Stimulated activated naive CD4-positive, alpha-beta T cell (primary cell): ENCODE measurements around the gene PLA2G2A.
"Not testable (repeated sequence)": the region's sequence is repeated elsewhere in the genome, so short reads cannot be mapped to it uniquely, and the experiment has no call there.

Experiments used
- DNase-seq, 6 experiments: peaks; one replicate each; lab custom pipeline; 2025; lab: John Stamatoyannopoulos, UW

PLA2G2A gene

DNA sequence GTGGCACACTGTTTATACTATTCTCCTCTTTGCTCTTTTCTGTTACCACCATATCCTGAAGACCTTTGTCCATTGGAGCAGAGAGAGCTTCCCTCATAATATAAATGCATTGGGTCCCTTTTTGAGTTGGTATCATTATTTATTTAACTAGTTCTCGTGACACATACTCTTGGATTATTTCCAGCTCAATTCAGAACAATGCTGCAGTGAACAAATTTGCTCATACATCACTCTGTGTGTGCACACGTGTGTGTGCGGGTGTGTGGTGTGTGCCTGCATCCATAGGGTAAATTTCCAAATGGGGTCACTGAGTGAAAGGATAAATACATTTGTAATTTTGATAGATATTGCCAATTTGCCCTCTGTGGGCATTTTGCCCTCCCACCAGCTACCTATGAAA is 5.8 kb downstream of the PLA2G2A start:
- DNase-seq = no peak

DNA sequence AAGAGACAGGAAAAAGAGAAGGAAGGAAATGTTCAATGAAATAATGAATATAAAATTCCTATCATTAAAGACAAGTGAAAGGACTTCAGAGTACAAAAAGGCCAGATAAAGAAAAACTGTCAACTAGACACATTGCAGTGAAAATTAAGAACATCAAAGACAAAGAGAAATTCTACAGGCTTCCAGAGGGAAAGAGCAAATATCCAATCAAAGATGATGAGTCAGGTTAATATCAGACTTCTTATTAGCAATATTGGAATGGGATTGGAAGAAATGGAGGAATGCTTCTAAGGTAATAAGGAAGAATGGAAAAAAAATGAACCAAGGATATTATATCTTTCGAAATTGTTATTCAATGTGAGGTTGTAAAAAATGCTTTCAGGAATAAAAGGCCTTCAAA is 7.8 kb downstream of the PLA2G2A start:
- no peak for DNase-seq

DNA sequence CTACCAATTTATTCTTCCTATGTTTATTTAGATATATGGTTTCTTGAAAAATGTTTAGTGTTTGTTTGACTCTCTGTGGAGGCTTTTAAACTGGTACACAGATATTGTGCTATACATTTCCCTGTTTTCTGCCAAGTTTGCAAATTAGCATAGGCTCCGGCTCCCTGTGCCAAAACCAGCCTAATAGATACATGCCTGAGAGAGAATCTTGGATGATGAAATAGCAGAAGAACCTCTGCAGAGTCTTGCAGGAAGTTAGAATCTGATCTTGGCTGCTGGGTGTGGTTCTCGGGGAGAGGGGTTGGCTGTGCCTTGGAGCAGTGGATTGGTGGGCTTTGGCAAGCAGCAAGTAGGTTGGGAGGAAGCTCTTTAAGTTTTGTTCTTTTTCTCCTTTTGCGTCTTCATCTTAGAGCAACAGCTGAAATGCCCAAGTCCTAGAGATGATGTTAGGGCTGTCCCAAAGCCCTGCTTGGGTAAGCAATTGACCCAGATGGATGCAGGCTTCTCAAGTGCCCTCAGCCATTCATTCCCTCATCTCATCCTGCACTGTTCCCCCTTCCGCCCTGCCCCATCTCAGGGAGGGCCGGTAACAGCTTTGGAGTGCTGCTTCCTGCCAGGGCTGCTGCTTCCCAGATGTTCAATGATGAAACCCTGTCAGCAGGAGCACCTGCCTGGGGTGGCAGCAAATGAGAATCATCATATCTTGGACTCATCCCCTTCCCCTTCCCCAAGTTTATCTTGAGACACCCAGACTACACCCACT is 9.3 kb downstream of the PLA2G2A start:
- no peak for DNase-seq

DNA sequence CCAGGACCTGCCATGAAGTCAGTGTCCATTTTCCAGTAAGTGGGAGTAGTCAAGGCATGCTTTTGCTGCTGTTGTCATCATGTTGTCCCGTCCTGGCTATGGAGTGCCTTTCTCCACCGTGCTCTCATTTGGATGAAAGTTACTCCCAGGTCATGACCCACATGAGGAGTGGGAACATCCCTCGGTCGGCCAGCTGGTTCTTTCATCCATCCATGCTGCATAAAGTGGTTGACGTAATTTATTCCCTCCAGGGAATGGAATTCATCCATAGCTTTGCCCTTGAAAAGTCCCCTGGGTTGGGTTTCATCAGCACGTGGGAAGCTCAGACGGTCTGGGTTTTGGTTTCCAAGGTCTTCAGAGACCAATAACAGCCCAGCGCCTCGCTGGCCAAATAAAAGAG is 11.6 kb downstream of the PLA2G2A start:
- DNase-seq = no peak

DNA sequence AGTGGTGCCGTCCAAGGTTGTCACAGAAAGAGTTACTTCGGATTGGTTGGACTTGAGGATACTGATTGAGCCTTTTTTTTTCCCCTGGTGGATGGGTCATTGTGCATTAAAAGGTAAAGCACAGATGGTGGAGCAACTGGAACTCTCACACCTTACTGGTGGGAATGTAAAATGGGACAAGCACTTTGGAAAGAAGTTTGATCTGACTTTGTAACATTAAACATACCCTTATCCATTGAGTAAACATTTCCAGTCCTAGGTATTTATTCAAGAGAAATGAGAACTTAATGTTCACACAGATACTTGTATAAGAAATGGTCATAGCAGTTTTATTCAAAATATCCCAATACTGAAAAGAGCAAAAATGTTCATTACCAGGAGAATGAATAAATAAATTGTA is 14.9 kb downstream of the PLA2G2A start:
- no peak for DNase-seq

DNA sequence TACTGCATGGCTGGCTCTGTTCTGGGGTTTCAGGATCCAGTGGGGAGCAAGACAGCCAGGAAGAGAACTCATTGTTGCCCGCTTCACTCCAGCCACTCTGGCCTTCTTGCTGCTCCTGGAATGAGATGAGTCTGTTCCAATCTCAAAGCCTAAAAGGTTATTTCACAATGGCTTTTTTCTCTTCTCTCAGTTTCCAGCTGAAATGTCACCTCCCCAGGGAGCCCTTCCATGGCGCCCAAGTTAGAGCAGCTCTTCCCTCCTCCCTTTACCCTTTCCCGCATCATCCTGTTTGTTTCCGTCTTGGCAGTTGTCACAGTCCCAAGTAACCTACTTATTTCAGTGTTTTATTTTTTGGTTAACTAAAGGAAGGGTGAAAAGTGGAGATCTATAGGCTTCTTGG is 15.8 kb downstream of the PLA2G2A start:
- DNase-seq = no peak

DNA sequence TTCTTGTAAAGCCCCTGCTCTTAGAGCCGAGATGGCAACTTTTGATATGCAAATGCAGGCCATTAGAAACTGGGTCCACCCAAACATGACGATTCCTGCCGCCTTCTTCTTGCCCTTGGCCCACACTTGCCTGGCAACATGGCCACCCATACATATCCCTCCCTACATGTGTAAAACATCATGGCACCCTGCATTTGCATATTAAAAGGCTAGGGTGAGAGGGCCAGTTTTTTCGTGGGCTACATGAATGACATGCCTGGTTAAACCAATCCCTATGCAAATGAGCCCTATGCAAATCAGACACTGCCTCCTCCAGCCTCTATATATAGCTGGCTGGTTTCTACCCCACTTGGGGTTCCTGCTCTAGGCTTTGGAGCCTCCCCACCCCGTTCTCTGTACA is 18.8 kb downstream of the PLA2G2A start:
- DNase-seq = no peak

DNA sequence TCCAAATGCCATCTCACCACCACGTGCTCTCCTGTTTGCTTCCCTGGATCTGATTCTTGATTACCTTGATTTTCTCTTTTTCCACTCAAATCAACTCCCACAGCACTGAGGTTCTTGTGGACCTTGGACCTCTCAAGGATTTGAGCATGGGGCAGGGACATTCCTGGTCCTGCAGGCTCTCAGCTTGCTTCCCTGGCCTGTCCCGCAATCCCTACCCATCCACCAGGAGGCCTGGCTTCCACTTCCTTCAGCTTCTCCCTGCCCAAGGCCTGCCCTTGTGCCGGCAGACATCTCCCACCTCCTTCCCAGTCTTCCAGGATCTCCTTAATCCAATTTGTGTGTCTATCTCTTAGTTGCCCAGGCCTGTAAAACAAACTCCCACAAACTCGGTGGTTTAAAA is 21.6 kb downstream of the PLA2G2A start:
- no peak for DNase-seq

DNA sequence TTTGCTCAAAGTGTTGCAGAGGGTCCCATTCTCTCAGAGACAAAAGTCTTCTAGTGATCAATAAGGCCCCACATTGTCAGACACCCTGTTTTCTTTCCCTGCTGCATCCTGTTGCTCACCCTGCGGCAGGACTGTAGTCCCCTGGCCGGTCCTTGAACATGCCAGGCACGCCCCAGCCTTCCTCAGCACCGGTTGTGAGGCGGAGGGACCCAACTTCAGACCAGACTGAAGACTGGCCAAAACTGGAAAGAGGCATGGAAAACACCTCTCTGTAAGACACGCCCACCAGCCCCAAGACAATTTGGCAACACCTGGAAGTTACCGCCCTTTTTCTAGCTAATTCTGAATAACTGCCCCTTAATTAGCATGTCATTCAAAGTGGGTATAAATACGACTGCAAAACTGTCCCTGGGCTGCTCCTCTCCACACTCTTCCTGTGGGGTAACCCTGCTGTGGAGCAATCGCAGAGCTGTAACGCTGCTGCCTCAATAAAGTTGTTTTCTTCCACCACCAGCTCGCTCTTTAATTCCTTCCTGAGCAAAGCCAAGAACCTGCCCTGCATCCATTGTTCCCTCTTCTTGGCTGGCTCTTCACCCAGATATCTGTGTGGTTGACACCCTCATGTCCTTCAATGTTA is 23.8 kb downstream of the PLA2G2A start:
- DNase-seq = no peak

DNA sequence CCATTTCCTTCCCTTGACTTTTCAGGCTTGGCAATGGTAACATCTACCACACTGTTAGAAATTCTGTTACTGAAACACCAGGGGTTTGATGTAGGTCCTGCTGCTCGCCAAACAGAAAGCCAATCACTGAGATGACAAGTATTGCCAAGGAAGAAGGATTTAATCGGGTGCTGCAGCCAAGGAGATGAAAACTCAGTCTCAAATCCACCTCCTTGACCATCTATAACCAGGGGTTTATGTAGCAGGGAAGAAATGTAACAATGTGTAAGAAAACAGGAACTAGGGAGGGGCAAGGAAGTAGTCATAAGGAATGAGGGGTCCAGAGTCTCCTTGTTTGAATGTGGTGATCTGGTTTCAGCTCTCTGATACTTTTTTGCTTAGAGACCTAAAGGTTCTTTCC is 25.4 kb downstream of the PLA2G2A start:
- no peak for DNase-seq

DNA sequence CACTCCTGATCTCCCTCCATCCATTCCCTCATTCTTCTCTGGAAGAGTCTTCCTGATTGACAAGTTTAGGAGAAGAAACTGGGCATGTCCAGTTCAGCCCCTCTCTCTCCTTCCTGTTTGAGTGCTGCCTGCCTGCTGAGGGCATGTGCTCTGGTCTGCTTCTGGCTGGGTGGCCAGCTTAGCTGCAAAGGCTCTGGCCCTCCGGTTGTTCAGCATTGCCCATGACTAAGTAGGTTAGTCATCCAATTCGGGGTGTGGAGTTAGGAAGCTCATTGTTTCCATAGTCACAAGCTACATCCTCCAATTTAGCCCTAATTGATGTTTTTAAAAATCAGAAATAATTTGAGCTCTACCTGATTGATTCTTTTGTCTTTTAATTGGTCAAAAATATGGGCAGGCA is 30.4 kb downstream of the PLA2G2A start:
- DNase-seq = no peak

DNA sequence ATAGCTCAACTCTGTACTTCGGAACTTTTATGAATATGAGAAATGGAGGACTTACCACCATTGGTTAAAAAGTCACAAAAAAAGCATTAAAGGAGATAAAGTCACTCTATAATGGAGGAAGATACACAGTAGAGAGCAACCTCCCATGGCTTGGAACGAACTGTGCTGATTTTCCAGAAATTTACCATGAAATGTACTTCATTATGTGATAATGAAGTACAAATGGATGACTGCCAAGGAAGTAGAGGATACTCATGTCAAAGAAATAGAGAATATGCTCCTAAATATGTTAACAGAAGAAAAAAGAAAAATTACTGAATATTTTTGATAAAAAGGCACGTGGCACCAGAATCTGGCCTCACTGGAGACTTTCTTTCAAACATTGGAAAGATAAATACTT is 32.4 kb downstream of the PLA2G2A start:
- no peak for DNase-seq

DNA sequence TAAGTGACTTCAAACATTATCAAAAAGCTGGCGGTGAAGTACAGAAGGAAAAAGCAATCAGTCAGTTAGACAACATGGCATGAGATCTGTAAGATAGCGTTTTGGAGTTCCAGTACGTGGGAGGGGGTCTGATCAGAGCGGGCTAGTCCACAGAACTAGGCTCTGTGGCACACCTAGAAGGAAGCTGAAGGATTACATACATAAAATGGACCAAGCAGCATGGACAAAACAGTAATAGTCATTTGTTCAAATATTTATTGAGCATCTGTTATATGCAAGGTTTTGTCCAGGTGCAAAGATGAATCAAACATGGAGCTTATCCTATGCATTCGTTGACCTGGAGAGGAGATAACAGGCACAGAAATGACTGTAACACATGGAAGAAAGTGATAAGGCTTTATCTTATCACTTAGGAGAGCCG is 33.1 kb downstream of the PLA2G2A start:
- no peak for DNase-seq

DNA sequence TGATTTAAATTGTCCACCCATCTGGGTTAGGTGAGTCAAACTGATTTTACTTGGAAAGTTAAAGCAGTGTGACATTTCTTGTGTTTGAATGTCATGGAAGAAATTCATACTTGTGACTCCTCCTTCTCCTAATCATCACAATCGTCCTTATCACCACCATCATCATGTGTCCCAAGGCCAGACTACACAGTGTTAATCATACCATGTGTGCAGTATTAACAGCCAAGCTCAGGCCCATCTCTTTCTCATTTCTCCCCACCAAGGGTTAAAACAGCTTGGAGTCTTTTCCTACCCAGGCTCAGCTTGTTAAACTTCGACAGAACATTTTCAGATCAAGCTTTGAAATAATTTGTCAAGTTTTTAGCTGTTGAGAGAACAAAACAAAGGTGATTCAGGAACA is 33.5 kb downstream of the PLA2G2A start:
- DNase-seq = no peak

DNA sequence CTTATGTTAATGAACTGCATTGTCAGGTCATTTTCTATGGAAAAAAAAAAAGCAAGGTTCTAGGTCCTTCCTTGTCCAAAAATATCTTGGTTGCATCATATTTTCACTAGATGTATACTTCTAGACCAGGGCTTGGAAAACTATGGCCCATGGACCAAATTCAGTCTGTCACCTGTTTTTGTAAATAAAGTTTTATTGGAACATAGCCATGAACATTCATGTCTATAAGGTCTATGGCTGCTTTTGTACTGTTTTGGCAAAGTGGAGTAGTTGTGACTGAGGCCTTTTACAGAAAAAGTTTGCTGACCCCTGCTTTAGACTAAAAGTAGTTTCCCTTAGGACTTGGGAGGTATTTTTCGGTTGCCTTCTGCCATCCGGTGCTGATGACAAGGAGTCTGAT is 36.8 kb downstream of the PLA2G2A start:
- no peak for DNase-seq

DNA sequence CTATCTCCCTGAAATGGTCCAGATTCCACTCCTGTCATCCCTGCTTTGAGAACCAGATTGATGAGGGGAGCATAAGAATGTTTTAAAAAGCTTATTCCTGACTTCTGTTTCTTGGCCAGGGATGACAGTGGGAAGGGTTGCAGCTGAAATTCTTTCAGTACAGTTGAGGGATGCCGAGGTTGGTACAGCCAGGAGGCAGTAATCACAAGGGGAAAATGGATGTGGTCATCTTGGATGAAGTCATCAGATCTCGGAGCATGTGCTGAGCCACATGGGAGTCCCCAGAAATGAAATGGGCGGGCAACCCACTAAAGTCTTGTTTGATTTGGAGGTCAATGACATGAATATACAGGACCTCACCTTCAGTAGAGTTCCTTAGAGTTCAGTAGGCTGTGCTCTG is 37.3 kb downstream of the PLA2G2A start:
- DNase-seq = no peak

DNA sequence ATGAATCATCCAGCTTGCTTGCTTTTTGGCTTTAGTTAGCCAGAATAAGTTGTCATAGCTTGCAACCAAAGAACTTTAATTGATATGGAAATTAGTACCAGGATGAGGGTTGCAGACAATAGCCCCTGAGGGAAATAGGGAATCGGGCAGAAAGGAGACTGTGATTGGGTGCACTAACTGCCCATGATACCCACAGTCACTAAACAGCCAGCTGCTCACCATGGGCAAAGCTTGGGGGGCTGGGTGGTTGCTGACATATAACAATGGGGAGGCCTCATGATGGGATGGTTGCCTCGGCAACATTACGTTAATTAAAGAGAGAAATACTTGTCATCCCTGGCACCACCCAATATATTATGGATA is 38.2 kb downstream of the PLA2G2A start:
- no peak for DNase-seq

DNA sequence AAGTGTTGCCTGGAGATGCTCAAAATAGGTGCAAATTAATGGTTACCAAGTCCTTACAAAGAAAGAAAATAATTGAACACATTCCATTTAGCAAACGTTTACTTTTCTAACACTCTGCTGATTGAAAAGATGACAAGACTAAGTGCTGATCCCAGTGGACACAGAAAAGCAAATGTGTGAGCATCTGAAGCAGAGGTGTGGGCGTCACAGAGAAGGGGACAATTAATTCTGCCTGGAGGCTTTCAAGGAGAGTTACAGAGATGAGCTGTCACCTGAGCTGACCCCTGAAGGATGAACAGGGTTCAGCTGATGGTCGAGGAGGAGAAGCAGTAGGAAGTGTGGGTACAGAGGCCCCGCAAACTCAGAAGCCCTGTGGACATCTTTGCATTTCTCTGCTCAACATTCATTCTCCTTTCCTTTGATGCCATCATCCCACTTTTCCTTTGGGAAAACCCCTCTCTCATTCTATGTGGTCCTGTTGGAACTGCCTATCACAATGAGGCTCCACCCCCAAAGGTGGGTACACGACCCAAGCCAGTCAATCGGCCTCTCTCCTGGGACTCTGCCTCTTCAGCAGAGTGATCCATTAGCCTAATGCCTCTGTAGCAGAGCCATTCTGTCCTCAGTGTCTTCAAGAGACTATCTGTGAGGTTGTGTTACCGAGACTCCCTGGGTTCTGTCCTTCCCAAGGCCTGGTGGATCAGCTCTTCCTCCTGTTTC is 38.8 kb downstream of the PLA2G2A start:
- DNase-seq = no peak

DNA sequence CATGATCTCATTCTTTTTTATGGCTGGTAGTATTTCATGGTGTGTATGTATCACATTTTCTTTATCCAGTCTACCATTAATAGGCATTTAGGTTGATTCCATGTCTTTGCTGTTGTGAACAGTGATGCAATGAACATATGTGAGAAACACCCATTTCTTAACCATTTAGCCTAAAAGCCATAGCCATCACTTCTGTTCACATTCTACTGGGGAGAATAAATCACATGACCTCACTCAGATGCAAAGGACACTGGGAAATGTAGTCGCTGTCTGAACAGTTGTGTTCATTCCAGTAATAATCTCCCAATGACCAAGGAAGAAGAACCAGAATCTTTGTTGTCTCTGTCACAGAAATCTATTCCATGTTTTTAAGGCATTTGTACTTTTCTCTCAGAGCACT is 40.9 kb downstream of the PLA2G2A start:
- DNase-seq = no peak

DNA sequence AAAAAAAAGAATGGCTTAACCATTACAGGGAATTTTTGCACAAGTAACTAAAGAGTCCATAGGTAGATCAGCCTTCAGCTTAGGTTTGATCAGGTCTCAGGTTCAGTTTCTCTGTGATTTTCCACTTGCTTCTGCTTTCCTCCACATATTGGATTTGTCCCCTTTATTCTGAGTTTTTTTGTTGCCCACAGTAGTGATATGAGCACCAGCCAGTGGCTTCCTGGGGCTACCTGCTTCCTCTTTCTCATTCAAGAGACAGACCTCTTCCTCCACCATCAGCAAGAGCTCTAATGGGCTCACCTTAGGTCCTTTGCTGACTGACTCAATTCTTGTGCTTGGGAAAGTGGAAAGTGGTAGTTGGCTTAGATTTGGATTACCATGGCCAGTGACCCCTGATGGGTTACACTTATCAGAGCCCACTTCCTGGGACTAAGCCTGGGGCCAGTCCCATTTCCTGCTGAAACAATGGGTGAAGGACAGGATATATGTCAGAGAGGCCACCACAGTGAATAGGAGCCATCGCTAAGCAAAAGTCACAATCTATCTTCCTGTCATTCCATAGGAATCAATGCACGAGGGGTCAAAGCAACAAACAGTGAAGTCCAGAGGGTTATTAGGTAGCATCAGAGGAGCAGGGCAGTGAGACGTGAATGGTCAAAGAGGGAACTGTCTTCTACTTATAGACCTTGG is 43.2 kb downstream of the PLA2G2A start:
- DNase-seq = no peak

DNA sequence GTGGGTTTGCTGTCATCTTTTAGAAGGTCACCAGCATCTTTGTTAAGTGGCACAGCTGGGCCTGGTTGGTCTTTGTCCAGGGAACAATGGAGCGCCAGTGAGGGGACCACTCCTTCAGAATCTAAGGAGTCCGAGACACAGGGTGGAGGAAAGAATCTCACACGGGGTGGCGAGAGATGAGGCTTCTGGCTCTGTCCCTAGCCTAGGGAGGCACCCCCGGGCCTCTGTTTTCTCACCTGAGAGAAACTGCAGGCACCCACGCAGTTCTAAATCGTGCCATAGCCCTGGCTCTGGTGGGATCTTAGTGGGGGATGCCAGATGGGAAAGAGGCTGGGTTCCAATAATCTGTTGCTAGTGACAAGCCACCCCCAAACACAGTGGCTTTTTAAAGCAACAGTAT is 45.1 kb downstream of the PLA2G2A start:
- DNase-seq = no peak

DNA sequence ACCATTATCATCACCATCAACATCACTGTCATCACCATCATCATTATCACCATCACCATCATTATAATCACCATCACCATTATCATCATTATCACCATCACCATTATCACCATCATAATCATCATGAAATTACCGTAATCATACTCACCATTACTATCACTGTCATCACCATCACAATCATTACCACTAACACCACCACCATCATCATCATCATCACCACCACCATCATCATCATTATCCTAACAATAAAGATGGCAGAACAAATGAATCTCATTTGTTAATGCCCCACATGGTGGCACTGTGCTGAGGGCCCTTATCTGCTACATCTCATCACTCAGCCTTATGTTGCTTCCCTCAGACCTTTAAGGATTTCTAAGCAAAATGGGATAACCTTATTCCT is 46.6 kb downstream of the PLA2G2A start:
- no peak for DNase-seq

DNA sequence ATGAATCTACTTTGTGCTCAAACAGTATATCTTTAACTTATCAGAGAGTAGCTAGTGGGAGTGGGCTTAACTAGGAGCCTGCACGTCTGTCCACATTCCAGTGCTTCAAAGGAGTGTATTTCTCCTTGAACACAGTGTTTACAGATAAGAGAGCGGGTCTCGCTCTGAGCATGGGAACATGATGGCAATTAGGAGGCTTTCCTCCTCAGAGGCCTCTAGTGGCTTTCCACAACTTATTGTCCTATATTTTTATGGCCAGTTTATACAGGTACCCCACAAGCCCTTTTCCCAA is 52.3 kb downstream of the PLA2G2A start:
- not testable (repeated sequence) for DNase-seq
